ACC112 (cell line): Measurements from ENCODE around the gene FAM89B.
A peak's percentile ranks its signal among the peaks of the same experiment; 100 is the strongest.

Experiments used
- H2AFZ ChIP-seq: fragments of 200-600 bp; sonication (generic); one replicate; pipeline ENCODE4 v1.6.0; 2017; ENCODE audit warnings: antibody characterized with exemption, low read length; ENCODE audit not compliant: unreplicated experiment
- H3K27ac ChIP-seq: fragments of 200-600 bp; sonication (generic); 2 replicates; pipeline ENCODE4 v1.5.1; 2014; ENCODE audit warnings: low read depth, mild to moderate bottlenecking, antibody characterized with exemption, low read length, moderate library complexity
- H3K27me3 ChIP-seq: fragments of 200-600 bp; sonication (generic); 2 replicates; pipeline ENCODE4 v1.6.1; 2014; ENCODE audit warnings: mild to moderate bottlenecking, antibody characterized with exemption, low read length, moderate library complexity, mixed read lengths; ENCODE audit not compliant: insufficient read depth
- H3K36me3 ChIP-seq: fragments of 200-600 bp; sonication (generic); 2 replicates; pipeline ENCODE4 v1.6.1; 2016; ENCODE audit warnings: mild to moderate bottlenecking, antibody characterized with exemption, low read length, moderate library complexity, mixed read lengths; ENCODE audit not compliant: insufficient read depth
- H3K4me1 ChIP-seq: fragments of 200-600 bp; sonication (generic); one replicate; pipeline ENCODE4 v1.6.1; 2016; ENCODE audit warnings: low read length, mixed read lengths; ENCODE audit not compliant: insufficient read depth, unreplicated experiment, control insufficient read depth
- H3K4me3 ChIP-seq: fragments of 200-600 bp; sonication (generic); 2 replicates; pipeline ENCODE4 v1.5.1; 2014; ENCODE audit warnings: mild to moderate bottlenecking, low read depth, low read length
- H3K79me2 ChIP-seq: fragments of 200-600 bp; sonication (generic); one replicate; pipeline ENCODE4 v1.6.0; 2016; ENCODE audit warnings: low read length; ENCODE audit not compliant: control insufficient read depth, unreplicated experiment, insufficient read depth

The FAM89B gene

GRCh38 chr11:65575568-65576231 lies 3.4 kb downstream of the FAM89B start, which contains the start of gene EHBP1L1:
Gene EHBP1L1, plus strand, starts transcription at chr11:65576053. Its CDS starts 250 bp downstream, at chr11:65576303.
- H3K4me1 ChIP-seq, result peaks cover 53% of the 10 kb centered on the region
- peaks cover 5% of the 10 kb centered on the region; the same call in 1 of the 2 replicates for H3K36me3 ChIP-seq
- peak within 1 kb of the TSS; percentile 73 for H3K27ac ChIP-seq
- H2AFZ ChIP-seq, result peak within 1 kb of the TSS; percentile 33
- H3K27me3 ChIP-seq, result no peaks in the 10 kb centered on the region
- peak within 1 kb of the TSS; percentile 91 for H3K4me3 ChIP-seq
- H3K79me2 ChIP-seq, result peaks cover 44% of the 10 kb centered on the region

GRCh38 chr11:65576232-65576866 lies 4.0 kb downstream of the FAM89B start:
- Histone ChIP-seq H3K27me3 (no peaks in the 10 kb centered on the region), H2AFZ (peak overlapping the region; percentile 33), H3K4me3 (peak overlapping the region; percentile 91), H3K36me3 (peaks cover 10% of the 10 kb centered on the region; the same call in 1 of the 2 replicates), H3K27ac (peak overlapping the region; percentile 73), H3K79me2 (peaks cover 37% of the 10 kb centered on the region), H3K4me1 (peaks cover 48% of the 10 kb centered on the region)

GRCh38 chr11:65576867-65577755 lies 4.8 kb downstream of the FAM89B start:
- H3K27ac ChIP-seq, result peak overlapping the region; percentile 73
- no peaks in the 10 kb centered on the region for H3K27me3 ChIP-seq
- peak overlapping the region; percentile 91 for H3K4me3 ChIP-seq
- peaks cover 31% of the 10 kb centered on the region for H3K79me2 ChIP-seq
- peaks cover 10% of the 10 kb centered on the region; the same call in 1 of the 2 replicates for H3K36me3 ChIP-seq
- no peak overlapping the region for H2AFZ ChIP-seq
- peaks cover 41% of the 10 kb centered on the region for H3K4me1 ChIP-seq

- Histone ChIP-seq H2AFZ (no peak overlapping the region), H3K27me3 (no peaks in the 10 kb centered on the region), H3K4me1 (peaks cover 40% of the 10 kb centered on the region), H3K27ac (peak overlapping the region; percentile 73), H3K36me3 (peaks cover 13% of the 10 kb centered on the region; the same call in 1 of the 2 replicates), H3K79me2 (peaks cover 26% of the 10 kb centered on the region), H3K4me3 (peak overlapping the region; percentile 91)
These were observed 5.4 kb downstream of the FAM89B start for GRCh38 chr11:65577756-65578109.

- H2AFZ ChIP-seq, result no peak overlapping the region
- H3K4me1 ChIP-seq, result peaks cover 38% of the 10 kb centered on the region
- H3K36me3 ChIP-seq, result peaks cover 13% of the 10 kb centered on the region; the same call in 1 of the 2 replicates
- H3K27me3 ChIP-seq, result no peaks in the 10 kb centered on the region
- H3K27ac ChIP-seq, result peak overlapping the region; percentile 73
- no peak overlapping the region; the same call in 1 of the 2 replicates for H3K4me3 ChIP-seq
- peaks cover 23% of the 10 kb centered on the region for H3K79me2 ChIP-seq
These were observed 5.8 kb downstream of the FAM89B start for GRCh38 chr11:65578134-65578533.

GRCh38 chr11:65578667-65579066 lies 6.3 kb downstream of the FAM89B start:
- H3K4me3 ChIP-seq, result no peak overlapping the region
- no peaks in the 10 kb centered on the region for H3K27me3 ChIP-seq

GRCh38 chr11:65579291-65579690 lies 7.0 kb downstream of the FAM89B start:
- Histone ChIP-seq H3K4me1 (peaks cover 30% of the 10 kb centered on the region), H2AFZ (no peak overlapping the region), H3K4me3 (no peak overlapping the region), H3K36me3 (peaks cover 17% of the 10 kb centered on the region; the same call in 1 of the 2 replicates), H3K27me3 (no peaks in the 10 kb centered on the region), H3K79me2 (peaks cover 20% of the 10 kb centered on the region), H3K27ac (no peak overlapping the region)

More at GRCh38 chr11:65578667-65579066, 6.3 kb downstream of the FAM89B start:
- Histone ChIP-seq H3K79me2 (peaks cover 20% of the 10 kb centered on the region), H2AFZ (no peak overlapping the region), H3K36me3 (peaks cover 13% of the 10 kb centered on the region; the same call in 1 of the 2 replicates), H3K27ac (no peak overlapping the region), H3K4me1 (peaks cover 33% of the 10 kb centered on the region)

- peaks cover 25% of the 10 kb centered on the region for H3K4me1 ChIP-seq
- H3K36me3 ChIP-seq, result peaks cover 17% of the 10 kb centered on the region; the same call in 1 of the 2 replicates
- H3K27ac ChIP-seq, result no peak overlapping the region
- H3K4me3 ChIP-seq, result no peak overlapping the region
- no peak overlapping the region for H2AFZ ChIP-seq
- H3K27me3 ChIP-seq, result no peaks in the 10 kb centered on the region
- H3K79me2 ChIP-seq, result peaks cover 20% of the 10 kb centered on the region
These were observed 7.8 kb downstream of the FAM89B start for GRCh38 chr11:65580031-65580692.

GRCh38 chr11:65580756-65581155 lies 8.4 kb downstream of the FAM89B start:
- Histone ChIP-seq H2AFZ (no peak overlapping the region), H3K79me2 (peaks cover 20% of the 10 kb centered on the region), H3K4me1 (peaks cover 20% of the 10 kb centered on the region), H3K27me3 (no peaks in the 10 kb centered on the region), H3K27ac (no peak overlapping the region), H3K36me3 (peaks cover 17% of the 10 kb centered on the region; the same call in 1 of the 2 replicates), H3K4me3 (no peak overlapping the region)

GRCh38 chr11:65581928-65582327 lies 9.6 kb downstream of the FAM89B start:
- Histone ChIP-seq H3K27me3 (no peaks in the 10 kb centered on the region), H2AFZ (no peak overlapping the region), H3K36me3 (peaks cover 17% of the 10 kb centered on the region; the same call in 1 of the 2 replicates), H3K27ac (no peak overlapping the region), H3K4me1 (peaks cover 20% of the 10 kb centered on the region), H3K4me3 (no peak overlapping the region), H3K79me2 (peaks cover 10% of the 10 kb centered on the region)
